Transverse colon (tissue), 4 donors: Measurements from ENCODE around the gene IL13.

Source experiments
- CTCF ChIP-seq, 5 experiments: fragments of 200-600 bp in 3 of 5; fragments of 450-650 bp in 2 of 5; sonication (generic) in 3 of 5; IDR thresholded peaks; 1 replicate in 2 of 5; 2 replicates in 3 of 5; pipeline ENCODE4 v1.5.1; 2016 to 2017; ENCODE audit warnings: antibody characterized with exemption in 5 of 5, inconsistent platforms in 3 of 5, mild to moderate bottlenecking in 2 of 5, moderate library complexity in 1 of 5
- POLR2A ChIP-seq: fragments of 450-650 bp; IDR thresholded peaks from one replicate; pipeline ENCODE4 v1.6.1; 2016; ENCODE audit warnings: antibody characterized with exemption, mild to moderate bottlenecking, moderate library complexity
- POLR2AphosphoS5 ChIP-seq, 3 donors: sonication (generic); formaldehyde crosslinking; IDR thresholded peaks; one replicate each; pipeline ENCODE4 v1.6.1; 2016; ENCODE audit warnings: antibody characterized with exemption in 3 of 3

GRCh38 chr5:132673488-132673887, 15.5 kb downstream of the IL13 start:
- TF ChIP-seq CTCF (IDR thresholded peaks at IDR 0.05) (no peak), POLR2A (no peak), POLR2AphosphoS5 (IDR thresholded peaks at IDR 0.05) (no peak)
